OCI-LY1 (cell line): ENCODE results near the gene C11orf42.

ENCODE experiments used
- H2AFZ ChIP-seq: fragments of 200-600 bp; sonication (generic), shearing (Covaris generic); 2 replicates; pipeline ENCODE4 v1.6.0; 2014; ENCODE audit warnings: antibody characterized with exemption, mild to moderate bottlenecking, low read length
- H3F3A ChIP-seq: fragments of 200-600 bp; sonication (generic), shearing (Covaris generic); 2 replicates; pipeline ENCODE4 v1.6.0; 2014; ENCODE audit warnings: mild to moderate bottlenecking, antibody characterized with exemption, low read length, moderate library complexity; ENCODE audit not compliant: insufficient read depth
- H3K27ac ChIP-seq: fragments of 200-600 bp; sonication (generic); 2 replicates; pipeline ENCODE4 v1.5.1; 2014; ENCODE audit warnings: low read length, mixed run types, mild to moderate bottlenecking, low read depth; ENCODE audit not compliant: poor library complexity, severe bottlenecking
- H3K27me3 ChIP-seq: fragments of 200-600 bp; sonication (generic); 2 replicates; pipeline ENCODE4 v1.6.0; 2014; ENCODE audit warnings: antibody characterized with exemption, mild to moderate bottlenecking, low read length, moderate library complexity; ENCODE audit not compliant: insufficient read depth
- H3K36me3 ChIP-seq: fragments of 200-600 bp; sonication (generic); 2 replicates; pipeline ENCODE4 v1.6.1; 2014; ENCODE audit warnings: mild to moderate bottlenecking, antibody characterized with exemption, low read length, moderate library complexity, mixed read lengths; ENCODE audit not compliant: insufficient read depth
- H3K4me1 ChIP-seq: fragments of 200-600 bp; sonication (generic); 2 replicates; pipeline ENCODE4 v1.5.1; 2014; ENCODE audit warnings: mild to moderate bottlenecking, low read length, moderate library complexity; ENCODE audit not compliant: insufficient read depth, severe bottlenecking
- H3K4me2 ChIP-seq: fragments of 200-600 bp; sonication (generic), shearing (Covaris generic); 2 replicates; pipeline ENCODE4 v1.6.1; 2014; ENCODE audit warnings: low read length
- H3K4me3 ChIP-seq: fragments of 200-600 bp; sonication (generic); 2 replicates; pipeline ENCODE4 v1.5.1; 2014; ENCODE audit warnings: low read length, low read depth, mild to moderate bottlenecking, mixed read lengths; ENCODE audit not compliant: poor library complexity, severe bottlenecking
- H3K79me2 ChIP-seq: fragments of 200-600 bp; shearing (Covaris generic); 2 replicates; pipeline ENCODE4 v1.6.1; 2016; ENCODE audit warnings: mixed run types, low read length, mixed read lengths; ENCODE audit not compliant: insufficient read depth
- H3K9ac ChIP-seq: fragments of 200-600 bp; sonication (generic), shearing (Covaris generic); 2 replicates; pipeline ENCODE4 v1.6.1; 2014; ENCODE audit warnings: mild to moderate bottlenecking, low read length, mixed read lengths
- H3K9me2 ChIP-seq: fragments of 200-600 bp; sonication (generic), shearing (Covaris generic); 2 replicates; pipeline ENCODE4 v1.6.1; 2014; ENCODE audit warnings: low read depth, mild to moderate bottlenecking, low read length, mixed read lengths
- H3K9me3 ChIP-seq: fragments of 200-600 bp; shearing (Covaris generic); 2 replicates; pipeline ENCODE4 v1.6.1; 2014; ENCODE audit warnings: low read length, mixed read lengths
- H4K20me1 ChIP-seq: fragments of 200-600 bp; sonication (generic), shearing (Covaris generic); 2 replicates; pipeline ENCODE4 v1.6.0; 2016; ENCODE audit warnings: mild to moderate bottlenecking, low read length; ENCODE audit not compliant: insufficient read depth
- CTCF ChIP-seq: fragments of 200-600 bp; sonication (generic), shearing (Covaris generic); IDR thresholded peaks from 2 replicates; pipeline ENCODE4 v1.5.1; 2017; ENCODE audit warnings: mild to moderate bottlenecking, antibody characterized with exemption, low read length, moderate library complexity, mixed read lengths
- EZH2 ChIP-seq: fragments of 200-600 bp; sonication (generic), shearing (Covaris generic); IDR thresholded peaks from 2 replicates; pipeline ENCODE4 v1.8.0; 2017; ENCODE audit warnings: borderline replicate concordance, mixed run types, mild to moderate bottlenecking, antibody characterized with exemption, low read length, moderate library complexity, mixed read lengths

Gene C11orf42

GRCh38 chr11:6196396-6196795, 9.0 kb upstream of the C11orf42 start:
- Histone ChIP-seq H3K4me1 (no peaks in the 10 kb centered on the region), H3F3A (no peaks in the 10 kb centered on the region), H4K20me1 (no peaks in the 10 kb centered on the region), H3K9me3 (no peaks in the 10 kb centered on the region), H3K9ac (no peak overlapping the region), H3K79me2 (no peaks in the 10 kb centered on the region), H2AFZ (no peak overlapping the region), H3K4me3 (no peak overlapping the region), H3K36me3 (no peaks in the 10 kb centered on the region), H3K27me3 (no peaks in the 10 kb centered on the region), H3K4me2 (no peak overlapping the region), H3K9me2 (no peaks in the 10 kb centered on the region), H3K27ac (no peak overlapping the region)
- TF ChIP-seq CTCF (no peak), EZH2 (no peak)

GRCh38 chr11:6197466-6198200, 7.7 kb upstream of the C11orf42 start:
- Histone ChIP-seq H3K36me3 (no peaks in the 10 kb centered on the region), H3K9me3 (no peaks in the 10 kb centered on the region), H3K4me3 (no peak overlapping the region), H2AFZ (no peak overlapping the region), H3F3A (no peaks in the 10 kb centered on the region), H3K4me2 (no peak overlapping the region), H3K9me2 (no peaks in the 10 kb centered on the region), H3K79me2 (no peaks in the 10 kb centered on the region), H3K27me3 (no peaks in the 10 kb centered on the region), H3K4me1 (no peaks in the 10 kb centered on the region), H3K27ac (no peak overlapping the region), H4K20me1 (no peaks in the 10 kb centered on the region), H3K9ac (no peak overlapping the region)
- no peak for TF ChIP-seq CTCF
- TF ChIP-seq EZH2: no peak

- Histone ChIP-seq H3K9me3 (no peaks in the 10 kb centered on the region), H3K79me2 (no peaks in the 10 kb centered on the region), H3K27me3 (no peaks in the 10 kb centered on the region), H3K9ac (no peak within 1 kb of the TSS), H3K27ac (no peak within 1 kb of the TSS), H3K4me3 (no peak within 1 kb of the TSS), H3K4me2 (no peak within 1 kb of the TSS), H3K36me3 (no peaks in the 10 kb centered on the region), H2AFZ (no peak within 1 kb of the TSS), H3F3A (no peaks in the 10 kb centered on the region), H3K4me1 (no peaks in the 10 kb centered on the region), H4K20me1 (no peaks in the 10 kb centered on the region), H3K9me2 (no peaks in the 10 kb centered on the region)
- TF ChIP-seq CTCF (no peak), EZH2 (no peak)
Measured at GRCh38 chr11:6199174-6199810, 6.1 kb upstream of the C11orf42 start, which contains the start of gene OR52W1. Gene OR52W1, plus strand, starts transcription at chr11:6199224. Its CDS starts 0 bp downstream, at chr11:6199224.
